GM12873 (cell line): Measurements from ENCODE around the gene RASSF4.

Experiments
- TF ChIP-seq, protein P1 (sequence below): IDR thresholded peaks from 2 replicates; pipeline ENCODE4 v1.5.1; 2012; ENCODE audit warnings: low read depth, mild to moderate bottlenecking, moderate library complexity, low read length, control low read depth; ENCODE audit not compliant: insufficient read depth; ENCODE audit errors: missing control alignments

RASSF4 gene

GRCh38 chr10:44956717-44957706 is 2.6 kb upstream of the RASSF4 start:
- TF ChIP-seq, protein P1, sequence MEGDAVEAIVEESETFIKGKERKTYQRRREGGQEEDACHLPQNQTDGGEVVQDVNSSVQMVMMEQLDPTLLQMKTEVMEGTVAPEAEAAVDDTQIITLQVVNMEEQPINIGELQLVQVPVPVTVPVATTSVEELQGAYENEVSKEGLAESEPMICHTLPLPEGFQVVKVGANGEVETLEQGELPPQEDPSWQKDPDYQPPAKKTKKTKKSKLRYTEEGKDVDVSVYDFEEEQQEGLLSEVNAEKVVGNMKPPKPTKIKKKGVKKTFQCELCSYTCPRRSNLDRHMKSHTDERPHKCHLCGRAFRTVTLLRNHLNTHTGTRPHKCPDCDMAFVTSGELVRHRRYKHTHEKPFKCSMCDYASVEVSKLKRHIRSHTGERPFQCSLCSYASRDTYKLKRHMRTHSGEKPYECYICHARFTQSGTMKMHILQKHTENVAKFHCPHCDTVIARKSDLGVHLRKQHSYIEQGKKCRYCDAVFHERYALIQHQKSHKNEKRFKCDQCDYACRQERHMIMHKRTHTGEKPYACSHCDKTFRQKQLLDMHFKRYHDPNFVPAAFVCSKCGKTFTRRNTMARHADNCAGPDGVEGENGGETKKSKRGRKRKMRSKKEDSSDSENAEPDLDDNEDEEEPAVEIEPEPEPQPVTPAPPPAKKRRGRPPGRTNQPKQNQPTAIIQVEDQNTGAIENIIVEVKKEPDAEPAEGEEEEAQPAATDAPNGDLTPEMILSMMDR = no peak

GRCh38 chr10:44958196-44958897 is 1.3 kb upstream of the RASSF4 start:
- TF ChIP-seq, protein P1 = no peak

DNA sequence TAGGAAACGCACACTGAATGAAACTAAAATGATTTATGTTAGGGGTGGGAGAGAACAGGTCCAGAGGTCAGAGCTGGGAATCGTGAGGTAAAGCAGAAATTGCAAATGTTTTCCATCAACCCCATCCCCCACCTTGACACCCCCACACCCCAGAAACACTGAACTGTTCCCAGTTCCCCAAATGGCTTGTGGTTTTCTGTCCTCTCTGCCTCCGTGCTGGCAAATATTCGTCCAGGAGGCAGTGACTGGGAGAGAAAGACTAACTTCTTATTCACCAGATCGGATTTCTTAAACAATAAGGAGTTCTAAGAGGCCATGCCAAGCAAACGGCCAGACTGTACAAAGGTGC is 730 bp upstream of the RASSF4 start:
- TF ChIP-seq, protein P1 = no peak

DNA sequence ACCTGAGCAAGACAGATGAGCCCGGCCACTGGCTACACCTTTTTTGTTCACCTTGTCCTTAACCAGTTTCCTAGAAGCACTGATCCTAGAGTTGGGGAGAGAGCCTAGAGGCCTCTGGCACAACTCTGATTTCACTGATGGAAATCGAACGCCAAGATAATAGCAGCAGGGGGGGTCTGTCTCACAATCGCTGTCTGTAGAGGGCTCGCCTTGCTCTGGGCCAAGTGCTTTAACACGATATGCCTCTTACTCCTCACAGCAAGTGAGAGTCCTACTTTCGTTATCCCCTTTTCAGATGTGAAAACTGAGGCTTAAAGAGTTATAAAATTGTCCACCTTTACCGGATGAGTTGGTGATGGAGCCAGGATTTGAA is 472 bp downstream of the RASSF4 start:
- TF ChIP-seq, protein P1 = no peak

DNA sequence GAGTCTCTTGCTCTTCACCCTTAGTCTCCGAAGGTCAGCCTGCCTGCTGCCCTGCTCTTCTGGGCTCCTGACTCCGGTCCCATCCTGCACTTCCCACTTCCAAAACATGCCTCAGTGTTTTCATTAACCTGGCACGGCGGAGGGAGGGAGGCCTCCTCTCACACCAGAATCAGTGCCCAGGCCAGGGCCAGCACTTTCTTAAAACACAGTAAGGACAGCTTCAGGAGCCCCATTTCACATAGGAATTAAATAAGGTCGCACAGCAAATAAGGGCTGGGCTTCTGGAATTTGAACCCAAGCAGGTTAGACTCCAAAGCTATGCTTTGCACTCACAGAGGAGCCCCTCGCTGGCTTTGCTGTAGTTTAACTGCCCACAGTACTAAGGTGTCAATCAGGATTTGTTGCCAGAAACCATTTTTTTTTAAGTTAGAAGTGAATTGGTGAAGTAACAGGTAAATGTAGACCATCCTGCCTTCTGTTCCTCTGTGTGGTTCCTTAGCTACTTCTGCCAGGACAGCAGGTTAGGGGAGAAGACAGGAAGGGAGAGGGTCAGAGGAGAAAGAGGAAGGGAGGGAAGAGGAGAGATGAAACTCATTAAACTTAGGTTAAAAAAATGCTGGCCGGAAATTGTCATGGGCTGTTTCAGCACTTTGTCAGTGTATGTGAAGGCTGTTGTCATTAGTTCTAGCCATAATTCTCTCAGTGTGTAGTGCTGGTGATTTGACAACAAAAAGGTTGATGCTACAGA is 1.1 kb downstream of the RASSF4 start:
- TF ChIP-seq, protein P1 = no peak

GRCh38 chr10:44961230-44961571 is 1.6 kb downstream of the RASSF4 start:
- TF ChIP-seq, protein P1 = no peak

DNA sequence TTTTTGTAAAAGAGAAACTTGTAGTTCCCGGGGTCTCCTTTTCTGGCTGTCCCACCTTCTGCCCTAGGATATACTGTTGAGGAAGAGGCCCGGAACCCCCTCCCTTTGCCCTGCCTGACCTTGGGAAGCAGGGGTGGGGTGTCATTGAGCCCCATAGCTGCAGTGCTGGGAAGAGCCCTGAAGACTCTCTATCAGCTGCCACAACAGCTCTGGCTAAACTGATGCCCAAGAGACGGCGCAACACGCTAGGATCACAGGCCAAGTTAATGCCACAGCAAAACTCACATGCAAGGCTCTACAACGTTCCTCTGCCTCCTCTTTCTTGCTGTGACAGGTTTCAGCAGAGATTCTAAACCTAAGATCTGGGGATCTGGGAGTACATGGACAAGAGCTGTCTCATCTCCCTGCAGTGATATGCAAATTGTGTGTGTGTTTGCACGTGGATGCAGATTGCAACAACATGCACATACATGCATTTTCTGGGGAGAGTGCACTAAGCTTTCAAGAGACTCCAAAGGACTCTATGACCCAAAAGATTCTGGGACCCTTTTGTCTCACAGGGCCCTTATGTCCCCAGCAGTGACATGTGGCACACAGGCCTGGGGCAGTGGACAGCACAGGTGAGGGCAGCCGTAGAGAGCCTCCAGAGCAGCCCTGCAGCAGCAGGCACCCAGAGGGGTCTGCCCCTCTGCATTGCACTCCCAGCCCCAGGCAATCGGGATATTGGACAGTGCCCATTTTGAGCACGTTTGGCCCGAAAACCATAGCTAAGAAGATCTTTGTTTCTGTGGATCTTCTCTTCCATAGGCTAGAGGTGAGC is 2.5 kb downstream of the RASSF4 start:
- TF ChIP-seq, protein P1 = no peak
